ENCODE data around the gene PSMD1. TPM values are rescaled to one million over a fixed set of nuclear protein-coding genes. Genes with fewer than 3 reads are reported as not detected.
"Not testable (repeated sequence)": the region's sequence is repeated elsewhere in the genome, so short reads cannot be mapped to it uniquely, and the experiment has no call there.

Gene PSMD1
- total RNA-seq, 1 donor from 2014 or later, result 91.6 TPM

DNA sequence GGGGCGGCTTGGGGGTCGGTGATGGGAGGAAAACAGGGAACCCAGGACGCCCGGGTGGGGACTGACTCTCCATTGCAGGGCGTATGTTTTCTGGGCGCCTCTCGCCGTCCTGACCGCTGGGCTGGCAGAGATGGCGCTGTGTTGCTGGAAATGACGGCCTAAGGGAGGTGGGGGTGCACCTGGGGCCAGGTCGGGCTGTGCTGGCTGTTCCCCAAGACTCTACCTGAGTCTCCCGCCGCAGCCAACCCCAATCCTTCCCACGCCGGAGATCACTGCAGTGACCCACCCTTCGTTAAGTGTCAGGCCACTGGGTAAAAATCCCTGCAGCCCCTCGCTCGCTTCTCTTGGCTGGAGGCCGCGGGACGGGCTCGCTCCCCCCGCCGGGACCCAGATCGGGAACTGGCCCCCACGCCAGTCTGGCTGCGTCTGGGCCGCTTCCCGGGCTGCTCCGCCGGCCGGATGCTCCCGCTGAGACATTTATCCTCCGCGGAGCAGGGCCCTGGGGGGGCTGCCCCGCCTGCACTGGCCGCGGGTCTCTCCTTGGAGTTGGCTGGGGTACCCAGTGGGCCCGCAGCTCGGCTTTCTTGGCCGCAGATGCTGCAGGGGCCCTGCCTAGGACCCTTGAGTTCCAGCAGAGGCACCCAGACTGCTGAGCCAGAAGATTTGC is 134.0 kb downstream of the PSMD1 start:
- no peak for DNase-seq (ENCODE audit: extremely low spot score, unreplicated experiment)
- Mint-ChIP-seq H3K4me3 (no peak overlapping the region), H3K27ac (no peak overlapping the region)

DNA sequence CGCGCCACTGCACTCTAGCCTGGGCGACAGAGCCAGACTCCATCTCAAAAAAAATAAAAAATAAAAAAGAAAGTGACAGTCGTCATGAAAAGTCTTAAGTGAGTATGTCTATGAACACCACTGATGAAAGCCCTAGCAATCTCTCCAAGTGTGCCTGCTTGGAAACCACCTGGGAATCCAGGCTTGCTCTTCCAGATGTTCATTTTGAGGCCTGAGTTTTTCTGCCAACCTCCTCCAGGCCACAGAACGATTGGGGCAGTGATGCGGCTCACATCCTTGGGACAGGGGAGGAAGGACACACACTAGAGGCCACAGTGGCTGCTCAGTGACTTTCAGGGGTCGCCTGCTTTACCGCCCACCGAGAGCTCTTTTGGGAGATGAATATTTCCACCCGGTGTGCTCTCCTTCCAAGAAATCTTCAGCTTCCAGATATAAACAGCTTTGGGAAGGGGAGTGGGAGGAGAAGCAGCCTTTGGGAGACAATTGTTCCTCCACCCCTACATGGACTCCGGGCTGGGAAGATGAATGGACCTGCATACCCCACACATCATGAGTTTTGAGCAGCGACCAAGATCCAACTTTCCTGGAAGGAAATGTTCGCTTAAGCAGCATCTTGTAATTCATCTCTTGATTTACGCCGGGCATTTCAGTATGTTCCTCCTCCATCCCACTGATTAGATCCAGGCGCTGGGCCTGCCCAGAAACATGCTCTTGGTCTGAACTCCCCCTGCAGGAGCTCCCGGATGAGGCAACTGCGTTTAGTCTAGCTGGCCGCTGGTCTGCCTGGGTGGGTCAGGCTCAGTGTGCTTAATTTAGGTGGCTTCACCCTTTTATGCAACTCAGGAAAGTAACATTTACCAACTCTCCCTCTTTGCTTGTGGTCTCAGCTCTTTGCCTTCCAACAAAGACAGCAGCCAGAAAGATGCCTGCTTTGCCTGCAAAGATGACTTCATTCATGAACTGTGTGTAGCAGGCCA is 135.5 kb downstream of the PSMD1 start:
- Mint-ChIP-seq H3K4me1 (ENCODE audit: unreplicated experiment) (peaks cover 7% of the 10 kb centered on the region), H3K27ac (peak overlapping the region; percentile 34), H3K4me3 (no peak overlapping the region), H3K27me3 (peaks cover 36% of the 10 kb centered on the region), H3K36me3 (no peaks in the 10 kb centered on the region), H3K9me3 (no peaks in the 10 kb centered on the region)
- peak; percentile 77 for DNase-seq (ENCODE audit: extremely low spot score, unreplicated experiment)
- TF ChIP-seq, protein P1, sequence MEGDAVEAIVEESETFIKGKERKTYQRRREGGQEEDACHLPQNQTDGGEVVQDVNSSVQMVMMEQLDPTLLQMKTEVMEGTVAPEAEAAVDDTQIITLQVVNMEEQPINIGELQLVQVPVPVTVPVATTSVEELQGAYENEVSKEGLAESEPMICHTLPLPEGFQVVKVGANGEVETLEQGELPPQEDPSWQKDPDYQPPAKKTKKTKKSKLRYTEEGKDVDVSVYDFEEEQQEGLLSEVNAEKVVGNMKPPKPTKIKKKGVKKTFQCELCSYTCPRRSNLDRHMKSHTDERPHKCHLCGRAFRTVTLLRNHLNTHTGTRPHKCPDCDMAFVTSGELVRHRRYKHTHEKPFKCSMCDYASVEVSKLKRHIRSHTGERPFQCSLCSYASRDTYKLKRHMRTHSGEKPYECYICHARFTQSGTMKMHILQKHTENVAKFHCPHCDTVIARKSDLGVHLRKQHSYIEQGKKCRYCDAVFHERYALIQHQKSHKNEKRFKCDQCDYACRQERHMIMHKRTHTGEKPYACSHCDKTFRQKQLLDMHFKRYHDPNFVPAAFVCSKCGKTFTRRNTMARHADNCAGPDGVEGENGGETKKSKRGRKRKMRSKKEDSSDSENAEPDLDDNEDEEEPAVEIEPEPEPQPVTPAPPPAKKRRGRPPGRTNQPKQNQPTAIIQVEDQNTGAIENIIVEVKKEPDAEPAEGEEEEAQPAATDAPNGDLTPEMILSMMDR (conservative IDR thresholded peaks at IDR 0.05), result peak; percentile 76

More for the DNA sequence above, 134.0 kb downstream of the PSMD1 start:
- Mint-ChIP-seq H3K9me3 (no peaks in the 10 kb centered on the region), H3K36me3 (no peaks in the 10 kb centered on the region), H3K27me3 (peaks cover 33% of the 10 kb centered on the region), H3K4me1 (ENCODE audit: unreplicated experiment) (peaks cover 7% of the 10 kb centered on the region)
- TF ChIP-seq, protein P1 (conservative IDR thresholded peaks at IDR 0.05), result no peak

DNA sequence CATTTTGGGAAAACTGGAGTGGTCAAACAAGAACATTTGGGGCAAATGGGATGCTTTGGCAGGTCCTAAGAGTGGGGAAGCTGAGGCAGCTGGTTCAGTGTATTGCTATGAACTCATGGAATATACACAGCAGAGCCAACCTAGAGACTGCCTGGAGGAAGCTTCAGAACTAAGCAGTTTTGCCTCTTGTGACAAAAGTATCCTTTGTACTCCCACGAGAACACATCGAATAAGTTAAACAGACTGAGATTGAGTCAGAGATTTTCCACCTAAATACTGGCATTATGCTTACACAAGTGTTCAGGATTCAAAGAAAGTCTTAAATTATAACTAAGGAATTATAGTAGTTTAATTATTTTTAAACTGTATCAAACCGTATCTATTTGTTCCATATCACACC is 136.5 kb downstream of the PSMD1 start:
- H3K9me3 Mint-ChIP-seq, result no peaks in the 10 kb centered on the region
- no peak overlapping the region for H3K4me3 Mint-ChIP-seq
- no peak for DNase-seq (ENCODE audit: extremely low spot score, unreplicated experiment)
- no peaks in the 10 kb centered on the region for H3K36me3 Mint-ChIP-seq
- H3K27ac Mint-ChIP-seq, result no peak overlapping the region
- peaks cover 32% of the 10 kb centered on the region for H3K27me3 Mint-ChIP-seq
- TF ChIP-seq, protein P1 (conservative IDR thresholded peaks at IDR 0.05), result no peak
- H3K4me1 Mint-ChIP-seq (ENCODE audit: unreplicated experiment), result peaks cover 7% of the 10 kb centered on the region

DNA sequence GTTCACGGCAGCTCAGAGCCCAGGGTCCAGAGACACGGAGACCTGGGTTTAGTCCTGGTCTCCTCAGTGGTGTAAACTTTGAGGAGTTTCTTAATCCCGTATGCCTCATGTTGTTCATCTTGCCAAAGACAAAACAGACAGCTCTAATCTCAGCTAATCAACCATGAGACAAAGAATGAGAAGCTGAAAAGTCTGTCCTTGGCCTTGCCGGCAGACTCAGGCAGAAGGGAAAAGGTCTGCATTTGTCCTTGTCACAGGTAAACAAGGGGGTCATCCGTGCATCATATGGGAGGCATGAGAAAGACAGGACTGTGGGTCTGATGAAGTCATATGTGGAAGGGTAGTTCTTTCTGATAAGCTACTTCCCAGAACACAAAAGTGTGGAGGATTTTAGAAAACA is 139.9 kb downstream of the PSMD1 start:
- DNase-seq (ENCODE audit: extremely low spot score, unreplicated experiment), result no peak
- H3K27ac Mint-ChIP-seq, result no peak overlapping the region
- peaks cover 3% of the 10 kb centered on the region for H3K36me3 Mint-ChIP-seq
- H3K27me3 Mint-ChIP-seq, result peaks cover 13% of the 10 kb centered on the region
- H3K9me3 Mint-ChIP-seq, result no peaks in the 10 kb centered on the region
- TF ChIP-seq, protein P1 (conservative IDR thresholded peaks at IDR 0.05), result no peak
- H3K4me3 Mint-ChIP-seq, result peak overlapping the region; percentile 80
- peaks cover 17% of the 10 kb centered on the region for H3K4me1 Mint-ChIP-seq (ENCODE audit: unreplicated experiment)

DNA sequence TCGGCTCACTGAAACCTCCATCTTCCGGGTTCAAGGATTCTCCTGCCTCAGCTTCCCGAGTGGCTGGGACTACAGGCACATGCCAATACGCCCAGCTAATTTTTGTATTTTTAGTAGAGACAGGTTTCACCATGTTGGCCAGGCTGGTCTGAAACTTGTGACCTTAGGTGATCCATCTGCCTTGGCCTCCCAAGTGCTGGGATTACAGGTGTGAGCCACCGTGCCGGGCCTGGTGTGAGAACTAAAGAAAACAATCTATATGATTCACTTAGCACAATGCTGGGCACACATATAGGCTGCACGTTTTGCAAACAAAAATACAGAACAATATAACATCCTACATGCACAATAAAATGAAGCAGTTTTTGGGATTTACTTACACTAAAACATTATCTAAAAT is 140.5 kb downstream of the PSMD1 start:
- H3K9me3 Mint-ChIP-seq; DNase-seq (ENCODE audit: extremely low spot score, unreplicated experiment); H3K27ac Mint-ChIP-seq; H3K36me3 Mint-ChIP-seq: not testable (repeated sequence)
- Mint-ChIP-seq H3K4me3 (peak overlapping the region; percentile 96), H3K4me1 (ENCODE audit: unreplicated experiment) (peaks cover 18% of the 10 kb centered on the region), H3K27me3 (peaks cover 10% of the 10 kb centered on the region)
